RKO (cell line): Measurements from ENCODE around the gene FAM20B.
"Not testable (repeated sequence)": the region's sequence is repeated elsewhere in the genome, so short reads cannot be mapped to it uniquely, and the experiment has no call there.

Source experiments
- DNase-seq: peaks from one replicate; pipeline ENCODE4 v3.0.0-alpha.2; 2016; ENCODE audit warnings: low spot score

Gene FAM20B

GRCh38 chr1:179023946-179024650, 1.6 kb upstream of the FAM20B start:
- DNase-seq, result no peak

GRCh38 chr1:179025975-179026812, 500 bp downstream of the FAM20B start:
- DNase-seq, result peak; percentile 82

DNA sequence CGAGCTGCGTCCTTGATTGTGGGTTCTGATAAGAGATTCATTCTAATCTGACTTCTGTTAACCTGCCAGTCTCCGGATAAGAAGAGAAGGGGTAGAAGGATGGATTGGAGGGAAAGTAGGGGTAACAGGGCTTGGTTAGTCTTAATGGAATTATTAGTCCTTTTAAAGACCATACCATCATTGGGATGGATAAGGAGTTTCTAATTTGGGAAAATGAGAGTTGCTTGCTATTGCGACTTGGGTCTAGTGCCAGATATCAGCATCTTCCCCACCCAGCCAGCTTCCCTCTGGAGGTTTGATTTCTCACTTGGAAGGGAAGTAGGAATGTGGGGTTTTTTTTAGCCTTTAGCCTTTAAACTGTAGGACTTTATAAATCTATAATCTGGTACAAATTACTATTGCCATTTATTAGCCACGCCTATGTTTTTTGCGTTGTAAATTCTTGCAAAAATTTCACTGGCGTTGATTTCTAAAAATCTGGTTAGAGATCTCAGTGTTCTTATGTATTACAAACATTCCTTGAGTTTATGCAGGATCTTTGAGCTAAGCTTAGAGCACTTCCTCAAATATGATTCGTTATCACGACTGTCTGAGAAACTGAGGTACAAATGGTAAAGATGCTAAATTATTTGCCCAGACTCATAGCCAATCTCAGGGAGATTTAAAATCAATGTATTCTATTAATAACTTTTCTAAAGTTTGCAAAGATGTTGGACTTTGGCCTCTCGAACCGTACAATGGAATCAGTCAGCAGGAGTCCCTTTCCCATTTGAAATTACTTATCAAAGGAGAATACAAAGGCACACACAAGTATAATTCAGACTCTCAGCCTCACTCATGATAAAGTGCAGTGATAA, 1.3 kb downstream of the FAM20B start:
- DNase-seq, result no peak

- no peak for DNase-seq
These were observed 3.6 kb downstream of the FAM20B start for GRCh38 chr1:179029321-179029759.

GRCh38 chr1:179030130-179030529, 4.4 kb downstream of the FAM20B start:
- DNase-seq, result no peak

DNA sequence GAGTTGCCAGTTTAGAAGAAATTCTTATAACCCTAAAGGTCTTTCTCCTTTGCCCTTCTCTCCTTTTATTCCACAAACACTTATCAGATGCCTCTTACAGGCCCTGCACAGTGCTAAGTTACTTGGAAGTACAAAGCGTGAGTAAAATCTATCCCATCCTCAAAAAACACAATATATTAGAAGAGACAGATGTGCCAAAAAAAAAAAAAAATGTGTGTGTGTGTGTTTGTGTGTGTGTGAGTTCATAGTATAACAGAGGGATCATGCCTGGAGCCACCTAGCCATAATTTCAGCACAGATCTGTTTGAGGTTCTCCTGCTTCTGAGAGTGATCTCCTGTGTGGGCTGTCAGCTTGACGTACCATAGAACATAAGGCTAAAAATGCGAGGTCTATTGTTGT, 5.0 kb downstream of the FAM20B start:
- no peak for DNase-seq

GRCh38 chr1:179031284-179031683, 5.6 kb downstream of the FAM20B start:
- DNase-seq, result no peak

- DNase-seq, result peak; percentile 76
These were observed 6.3 kb downstream of the FAM20B start for GRCh38 chr1:179031855-179032513.

DNA sequence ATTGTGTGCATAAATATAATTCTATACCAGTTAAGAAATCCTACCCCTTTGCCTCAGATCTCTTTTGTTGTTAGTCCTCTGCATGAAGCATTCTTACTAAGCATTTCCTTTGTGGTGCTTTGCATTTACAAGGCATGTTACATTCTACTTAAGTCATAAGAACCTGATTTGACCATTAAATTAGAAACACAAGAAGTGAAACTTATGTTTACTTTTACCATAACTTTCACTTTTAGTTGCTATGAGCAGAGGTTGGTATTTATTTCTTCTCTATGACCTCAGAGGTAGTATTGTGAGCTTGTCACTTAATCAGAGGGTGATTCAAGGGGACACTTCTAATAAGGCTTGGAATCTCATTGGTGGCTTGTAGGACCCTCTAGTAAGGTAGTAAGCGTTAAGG, 9.0 kb downstream of the FAM20B start:
- no peak for DNase-seq

DNA sequence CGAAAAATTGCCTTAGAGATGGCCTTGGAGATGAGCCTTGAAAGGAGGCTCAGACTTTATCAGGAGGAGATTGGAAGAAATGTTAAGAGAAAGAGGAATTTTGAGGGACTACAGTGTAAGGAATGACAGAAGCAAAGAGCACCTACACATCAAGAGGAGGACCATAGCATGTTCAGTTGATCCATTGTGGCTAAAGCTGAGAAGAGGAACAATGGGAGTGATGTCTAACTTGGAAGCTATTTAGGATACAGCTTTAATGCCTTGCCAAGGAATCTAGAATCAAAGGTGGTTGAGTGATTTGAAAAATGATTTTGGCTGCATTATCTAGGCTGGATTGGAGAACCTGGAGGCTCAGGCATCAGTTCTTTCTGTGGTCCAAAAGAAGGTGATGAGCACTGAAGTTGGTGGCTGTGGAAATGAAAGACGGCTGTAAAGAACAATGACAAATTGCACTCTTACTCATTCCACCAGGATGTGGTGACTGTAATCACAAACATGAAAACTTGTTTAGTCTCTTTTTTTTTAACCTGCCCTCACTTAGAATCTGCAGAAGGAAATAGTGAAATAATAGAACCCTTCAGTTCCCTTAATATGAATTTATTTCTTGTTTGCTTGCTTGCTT, 11.3 kb downstream of the FAM20B start:
- DNase-seq, result peak; percentile 64

DNA sequence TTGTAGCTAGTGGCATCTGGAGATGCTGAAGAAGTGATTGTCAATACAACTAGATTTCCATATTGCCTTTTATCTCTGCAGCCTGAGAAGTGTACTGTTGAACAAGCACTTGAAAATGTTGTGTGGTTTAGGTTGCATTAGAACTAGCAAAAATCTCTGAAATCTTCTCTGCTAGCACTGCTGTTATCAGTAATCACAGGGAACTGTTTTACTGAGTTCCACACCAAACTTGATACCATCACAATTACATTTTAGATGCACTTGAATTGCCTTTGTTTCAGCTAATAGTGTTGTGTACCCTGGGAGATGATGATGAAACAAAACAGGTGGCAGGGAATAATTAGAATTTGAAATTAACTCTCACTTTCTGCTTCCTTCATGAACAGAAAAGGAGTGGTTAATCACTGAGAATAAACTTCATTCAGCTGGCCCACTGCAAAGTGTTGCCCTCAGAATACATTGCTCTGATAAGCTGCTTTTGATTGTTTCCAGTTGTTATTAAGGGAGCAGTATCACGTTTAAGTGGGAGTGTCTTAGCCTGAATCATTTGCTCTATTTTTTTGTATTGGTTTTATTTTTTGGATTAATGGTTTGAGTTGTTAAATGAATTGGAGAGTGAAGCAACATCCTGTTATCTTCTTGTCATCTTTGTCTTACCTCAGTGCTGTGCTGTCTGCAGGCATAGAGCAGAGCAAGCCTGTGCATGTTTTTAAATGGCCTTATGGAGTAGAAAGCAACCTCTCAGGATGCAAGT, 13.0 kb downstream of the FAM20B start:
- DNase-seq, result no peak

- not testable (repeated sequence) for DNase-seq
These were observed 13.9 kb downstream of the FAM20B start for GRCh38 chr1:179039502-179040174.

GRCh38 chr1:179040175-179040551, 14.5 kb downstream of the FAM20B start:
- DNase-seq, result not testable (repeated sequence)

- no peak for DNase-seq
These were observed 16.4 kb downstream of the FAM20B start for GRCh38 chr1:179042087-179042486.

- no peak for DNase-seq
These were observed 17.0 kb downstream of the FAM20B start for GRCh38 chr1:179042700-179043099.

DNA sequence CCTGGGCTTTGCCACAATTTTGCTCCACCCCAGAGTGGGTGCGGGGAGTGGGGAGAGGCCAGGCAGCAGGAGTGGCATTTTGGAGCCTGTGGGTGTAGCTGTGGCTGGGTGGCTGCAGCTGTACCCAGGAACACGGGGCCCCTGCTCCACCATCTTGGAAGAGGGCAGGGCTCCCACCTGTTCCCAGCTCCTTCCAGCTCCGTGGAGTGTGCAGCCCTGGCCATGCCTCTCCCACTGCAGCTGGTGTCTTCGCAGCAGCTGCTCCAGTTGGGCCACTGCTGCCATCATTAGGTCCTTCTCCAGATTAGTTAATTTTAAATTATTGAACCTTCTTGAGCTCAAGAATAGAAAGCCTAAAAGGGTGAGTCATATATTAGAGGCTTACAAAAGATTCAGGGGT, 17.6 kb downstream of the FAM20B start:
- DNase-seq, result no peak

DNA sequence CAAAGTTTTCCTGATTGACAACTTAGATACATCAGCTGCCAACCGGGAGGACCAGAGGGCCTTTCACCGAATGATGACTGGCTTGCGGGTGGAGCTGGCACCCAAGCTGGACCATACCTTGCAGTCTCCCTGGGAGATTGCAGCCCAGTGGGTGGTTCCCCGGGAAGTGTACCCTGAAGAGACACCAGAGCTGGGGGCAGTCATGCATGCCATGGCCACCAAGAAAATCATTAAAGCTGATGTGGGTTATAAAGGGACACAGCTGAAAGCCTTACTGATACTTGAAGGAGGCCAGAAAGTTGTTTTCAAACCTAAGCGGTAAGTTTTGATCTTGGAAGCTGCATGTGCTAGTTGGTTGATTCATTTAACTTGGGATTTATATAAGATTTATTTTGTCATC, 18.2 kb downstream of the FAM20B start:
- DNase-seq, result no peak

GRCh38 chr1:179046808-179047635, 21.3 kb downstream of the FAM20B start:
- DNase-seq, result no peak

- DNase-seq, result no peak
These were observed 21.9 kb downstream of the FAM20B start for GRCh38 chr1:179047636-179047997.
